ENCODE measurements around the gene PTPN11. TPM values are rescaled to one million over a fixed set of nuclear protein-coding genes. Genes with fewer than 3 reads are reported as not detected.

The PTPN11 gene
- total RNA-seq, 1 experiment from 2014 or later, result 153 TPM

DNA sequence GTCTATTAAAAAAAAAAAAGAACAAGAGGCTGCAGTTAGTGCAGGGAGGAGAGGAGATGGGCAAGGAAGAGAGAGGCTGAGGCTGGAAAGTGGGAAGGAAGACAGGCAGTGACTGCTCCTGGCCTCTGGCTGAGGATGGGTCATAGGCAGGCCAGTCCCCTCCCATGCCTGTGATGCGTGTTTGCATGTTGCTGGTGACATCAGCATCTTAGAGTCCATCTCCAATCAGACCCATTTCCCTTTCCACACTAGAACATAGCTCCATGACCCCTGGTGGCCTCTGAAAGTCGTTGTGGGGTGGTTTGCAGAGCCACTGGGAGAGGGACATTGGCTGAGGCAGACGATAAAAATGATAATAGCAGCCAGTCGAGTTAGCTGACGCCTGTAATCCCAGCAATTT lies 132.9 kb downstream of the PTPN11 start:
- no peaks in the 10 kb centered on the region for H3K9me3 ChIP-seq
- no peak for DNase-seq
- no peaks in the 10 kb centered on the region for H3K27me3 ChIP-seq (replicated peaks; ENCODE audit: control insufficient read depth, insufficient read depth, low read length)
- no peak overlapping the region for H3K4me3 Mint-ChIP-seq (ENCODE audit: unreplicated experiment)
- H3K27ac Mint-ChIP-seq (ENCODE audit: unreplicated experiment), result no peak overlapping the region
- H3K9me3 Mint-ChIP-seq (ENCODE audit: unreplicated experiment), result peaks cover 14% of the 10 kb centered on the region
- CTCF ChIA-PET, result no interaction called here
- no peaks in the 10 kb centered on the region for H3K4me1 Mint-ChIP-seq (ENCODE audit: low read depth, unreplicated experiment)
- no peaks in the 10 kb centered on the region for H3K36me3 Mint-ChIP-seq (ENCODE audit: insufficient read depth, unreplicated experiment)
- POLR2A ChIA-PET, result interaction anchor here (0.5 kb wide), 1 partner anchor 580 kb away, joined by 7 read pairs; no protein-coding TSS in a partner anchor
- peaks cover 16% of the 10 kb centered on the region for H3K27me3 Mint-ChIP-seq (ENCODE audit: insufficient read depth, unreplicated experiment)
- H3K4me3 ChIP-seq (ENCODE audit: low read depth, low read length), result no peak overlapping the region
- intact Hi-C loops (cut with micrococcal nuclease; ENCODE audit: unreplicated experiment), result no loop called here
- no TSS peak for BruUV-seq (replicated peaks)
- TF ChIP-seq, protein P1, sequence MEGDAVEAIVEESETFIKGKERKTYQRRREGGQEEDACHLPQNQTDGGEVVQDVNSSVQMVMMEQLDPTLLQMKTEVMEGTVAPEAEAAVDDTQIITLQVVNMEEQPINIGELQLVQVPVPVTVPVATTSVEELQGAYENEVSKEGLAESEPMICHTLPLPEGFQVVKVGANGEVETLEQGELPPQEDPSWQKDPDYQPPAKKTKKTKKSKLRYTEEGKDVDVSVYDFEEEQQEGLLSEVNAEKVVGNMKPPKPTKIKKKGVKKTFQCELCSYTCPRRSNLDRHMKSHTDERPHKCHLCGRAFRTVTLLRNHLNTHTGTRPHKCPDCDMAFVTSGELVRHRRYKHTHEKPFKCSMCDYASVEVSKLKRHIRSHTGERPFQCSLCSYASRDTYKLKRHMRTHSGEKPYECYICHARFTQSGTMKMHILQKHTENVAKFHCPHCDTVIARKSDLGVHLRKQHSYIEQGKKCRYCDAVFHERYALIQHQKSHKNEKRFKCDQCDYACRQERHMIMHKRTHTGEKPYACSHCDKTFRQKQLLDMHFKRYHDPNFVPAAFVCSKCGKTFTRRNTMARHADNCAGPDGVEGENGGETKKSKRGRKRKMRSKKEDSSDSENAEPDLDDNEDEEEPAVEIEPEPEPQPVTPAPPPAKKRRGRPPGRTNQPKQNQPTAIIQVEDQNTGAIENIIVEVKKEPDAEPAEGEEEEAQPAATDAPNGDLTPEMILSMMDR (IDR thresholded peaks at IDR 0.05; ENCODE audit: insufficient read depth in 1 of 2, low read depth in 1 of 2, low read length in 1 of 2, severe bottlenecking in 1 of 2, unreplicated experiment in 1 of 2), result no peak
- no peaks in the 10 kb centered on the region for H3K36me3 ChIP-seq (ENCODE audit: control insufficient read depth, insufficient read depth, low read length)
- H3K4me1 ChIP-seq, result no peaks in the 10 kb centered on the region

DNA sequence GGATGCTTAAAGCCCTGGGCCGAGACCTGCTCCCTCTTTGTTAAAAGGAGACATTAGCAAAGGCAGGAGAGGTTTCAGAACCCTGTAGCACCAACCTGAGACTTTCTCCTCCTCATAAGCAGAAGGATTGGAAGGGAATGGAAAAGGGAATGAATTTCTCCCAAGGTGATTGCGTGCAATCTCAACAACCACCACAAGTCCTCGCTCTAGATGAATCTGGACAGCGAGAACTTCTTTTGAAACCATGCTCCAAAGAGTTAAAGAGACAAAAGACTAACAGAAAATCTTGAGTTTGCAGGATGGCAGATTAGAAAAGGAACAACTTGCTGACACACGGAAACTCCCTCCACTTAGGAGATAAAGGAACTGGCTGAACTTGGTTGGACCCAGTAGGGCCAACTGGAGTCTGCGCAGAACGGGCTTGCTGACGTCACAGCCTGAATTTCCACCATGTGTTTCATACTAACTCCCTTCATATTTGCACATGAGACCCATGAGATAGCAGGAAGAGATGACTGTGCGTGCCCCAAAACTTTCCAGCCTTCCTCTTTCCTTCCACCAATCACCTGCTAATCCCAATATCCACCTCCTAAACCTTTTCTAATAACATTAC lies 137.0 kb downstream of the PTPN11 start:
- no peak overlapping the region for H3K4me3 ChIP-seq (ENCODE audit: low read depth, low read length)
- Mint-ChIP-seq H3K27ac (ENCODE audit: unreplicated experiment) (no peak overlapping the region), H3K4me3 (ENCODE audit: unreplicated experiment) (no peak overlapping the region), H3K4me1 (ENCODE audit: low read depth, unreplicated experiment) (no peaks in the 10 kb centered on the region), H3K9me3 (ENCODE audit: unreplicated experiment) (peaks cover 14% of the 10 kb centered on the region), H3K27me3 (ENCODE audit: insufficient read depth, unreplicated experiment) (peaks cover 13% of the 10 kb centered on the region), H3K36me3 (ENCODE audit: insufficient read depth, unreplicated experiment) (no peaks in the 10 kb centered on the region)
- BruUV-seq (replicated peaks), result no TSS peak
- POLR2A ChIA-PET, result no interaction called here
- intact Hi-C loops (cut with micrococcal nuclease; ENCODE audit: unreplicated experiment), result no loop called here
- TF ChIP-seq, protein P1 (IDR thresholded peaks at IDR 0.05; ENCODE audit: insufficient read depth in 1 of 2, low read depth in 1 of 2, low read length in 1 of 2, severe bottlenecking in 1 of 2, unreplicated experiment in 1 of 2), result peak in 1 of 2 experiments; percentile 13
- DNase-seq, result no peak
- no peaks in the 10 kb centered on the region for H3K4me1 ChIP-seq
- H3K9me3 ChIP-seq, result no peaks in the 10 kb centered on the region
- no peaks in the 10 kb centered on the region for H3K36me3 ChIP-seq (ENCODE audit: control insufficient read depth, insufficient read depth, low read length)
- H3K27me3 ChIP-seq (replicated peaks; ENCODE audit: control insufficient read depth, insufficient read depth, low read length), result no peaks in the 10 kb centered on the region
- CTCF ChIA-PET, result no interaction called here

DNA sequence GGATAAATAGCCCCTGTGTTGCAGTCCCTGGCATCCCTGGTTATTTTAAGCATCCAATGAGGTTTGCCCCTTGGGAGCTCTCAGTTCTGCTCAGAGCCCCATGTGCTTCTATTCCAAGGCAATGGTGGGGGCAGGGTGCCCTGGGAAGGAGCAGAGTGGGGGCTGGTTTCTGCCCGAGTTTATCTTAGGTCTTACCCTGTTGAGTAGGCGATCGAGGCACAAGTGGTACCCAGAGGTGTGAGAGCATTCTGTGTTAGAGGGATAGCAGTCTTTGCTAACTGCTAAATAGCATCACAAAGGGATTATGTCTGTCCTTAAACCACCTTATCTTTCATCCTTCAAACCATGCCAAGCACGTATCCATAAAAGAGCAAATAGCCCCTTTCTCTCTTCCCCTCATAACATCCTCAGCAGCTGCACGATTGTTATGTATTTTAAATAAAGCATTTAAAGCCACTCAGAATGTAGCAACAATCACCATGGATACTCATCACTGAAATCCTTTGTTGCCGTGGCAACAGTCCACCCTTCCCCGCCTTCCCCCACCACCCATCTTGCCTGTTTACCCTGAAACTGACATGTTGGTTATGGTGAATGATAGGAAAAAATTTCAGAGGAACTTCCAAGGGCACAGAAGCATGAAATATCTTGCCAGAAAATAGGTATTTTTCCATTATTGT lies 139.3 kb downstream of the PTPN11 start:
- POLR2A ChIA-PET, result no interaction called here
- TF ChIP-seq, protein P1 (IDR thresholded peaks at IDR 0.05; ENCODE audit: insufficient read depth in 1 of 2, low read depth in 1 of 2, low read length in 1 of 2, severe bottlenecking in 1 of 2, unreplicated experiment in 1 of 2), result no peak
- H3K27ac Mint-ChIP-seq (ENCODE audit: unreplicated experiment), result no peak overlapping the region

More for the DNA sequence above, 139.3 kb downstream of the PTPN11 start:
- H3K4me3 Mint-ChIP-seq (ENCODE audit: unreplicated experiment), result no peak overlapping the region
- no peaks in the 10 kb centered on the region for H3K4me1 Mint-ChIP-seq (ENCODE audit: low read depth, unreplicated experiment)
- Histone ChIP-seq H3K36me3 (ENCODE audit: control insufficient read depth, insufficient read depth, low read length) (no peaks in the 10 kb centered on the region), H3K4me3 (ENCODE audit: low read depth, low read length) (no peak overlapping the region), H3K4me1 (no peaks in the 10 kb centered on the region), H3K9me3 (no peaks in the 10 kb centered on the region), H3K27me3 (replicated peaks; ENCODE audit: control insufficient read depth, insufficient read depth, low read length) (no peaks in the 10 kb centered on the region)
- H3K9me3 Mint-ChIP-seq (ENCODE audit: unreplicated experiment), result peaks cover 17% of the 10 kb centered on the region
- no TSS peak for BruUV-seq (replicated peaks)
- H3K27me3 Mint-ChIP-seq (ENCODE audit: insufficient read depth, unreplicated experiment), result peaks cover 16% of the 10 kb centered on the region
- H3K36me3 Mint-ChIP-seq (ENCODE audit: insufficient read depth, unreplicated experiment), result no peaks in the 10 kb centered on the region
- CTCF ChIA-PET, result no interaction called here
- intact Hi-C loops (cut with micrococcal nuclease; ENCODE audit: unreplicated experiment), result no loop called here
- DNase-seq, result no peak

Other genes with a start within 250 kb of the PTPN11 start
- gene HECTD4, start 36.5 kb upstream of the PTPN11 start, total RNA-seq (2022), result 54.5 and 60.9 TPM in 2 replicates
- gene RPL6, start 9.3 kb upstream of the PTPN11 start, total RNA-seq (2022), result 1,460 and 1,533 TPM in 2 replicates